ENCODE measurements around the gene NDC1. TPM values are rescaled to one million over a fixed set of nuclear protein-coding genes. Genes with fewer than 3 reads are reported as not detected.
"Not testable (repeated sequence)": the region's sequence is repeated elsewhere in the genome, so short reads cannot be mapped to it uniquely, and the experiment has no call there.

Gene NDC1
- total RNA-seq, 1 donor from 2014 or later, result 9.3 TPM

DNA sequence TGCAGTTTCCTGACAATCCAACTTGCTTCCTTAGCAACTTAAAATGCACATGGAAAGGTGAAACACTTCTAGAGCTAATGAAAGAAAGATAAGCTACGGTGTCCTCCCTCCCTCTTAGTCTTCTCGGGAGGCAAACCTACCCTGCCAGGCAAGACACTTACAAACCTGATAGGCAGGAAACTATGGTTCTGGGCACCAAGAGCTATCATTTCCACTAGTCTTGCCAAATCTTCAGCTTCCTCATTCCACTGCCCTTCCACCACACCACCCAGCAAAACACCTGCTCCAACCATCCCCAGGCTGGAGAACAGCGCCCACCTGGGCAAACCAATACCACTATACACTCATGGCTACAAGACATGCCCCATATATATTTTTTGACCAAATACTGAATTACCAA is 15.2 kb downstream of the NDC1 start:
- no peak overlapping the region for H3K4me3 ChIP-seq
- H3K9me3 ChIP-seq, result no peaks in the 10 kb centered on the region
- TF ChIP-seq, protein P1, sequence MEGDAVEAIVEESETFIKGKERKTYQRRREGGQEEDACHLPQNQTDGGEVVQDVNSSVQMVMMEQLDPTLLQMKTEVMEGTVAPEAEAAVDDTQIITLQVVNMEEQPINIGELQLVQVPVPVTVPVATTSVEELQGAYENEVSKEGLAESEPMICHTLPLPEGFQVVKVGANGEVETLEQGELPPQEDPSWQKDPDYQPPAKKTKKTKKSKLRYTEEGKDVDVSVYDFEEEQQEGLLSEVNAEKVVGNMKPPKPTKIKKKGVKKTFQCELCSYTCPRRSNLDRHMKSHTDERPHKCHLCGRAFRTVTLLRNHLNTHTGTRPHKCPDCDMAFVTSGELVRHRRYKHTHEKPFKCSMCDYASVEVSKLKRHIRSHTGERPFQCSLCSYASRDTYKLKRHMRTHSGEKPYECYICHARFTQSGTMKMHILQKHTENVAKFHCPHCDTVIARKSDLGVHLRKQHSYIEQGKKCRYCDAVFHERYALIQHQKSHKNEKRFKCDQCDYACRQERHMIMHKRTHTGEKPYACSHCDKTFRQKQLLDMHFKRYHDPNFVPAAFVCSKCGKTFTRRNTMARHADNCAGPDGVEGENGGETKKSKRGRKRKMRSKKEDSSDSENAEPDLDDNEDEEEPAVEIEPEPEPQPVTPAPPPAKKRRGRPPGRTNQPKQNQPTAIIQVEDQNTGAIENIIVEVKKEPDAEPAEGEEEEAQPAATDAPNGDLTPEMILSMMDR (IDR thresholded peaks at IDR 0.05), result no peak
- H3K36me3 ChIP-seq, result peaks cover 18 to 41% of the 10 kb centered on the region in 2 donors
- no peaks in the 10 kb centered on the region for H3K27me3 ChIP-seq
- H3K4me1 ChIP-seq, result no peaks in the 10 kb centered on the region
- DNase-seq (ENCODE audit: low spot score in 2 of 2), result no peak
- intact Hi-C loops (cut with DNase I), result no loop called here
- H3K27ac ChIP-seq, result no peak overlapping the region

DNA sequence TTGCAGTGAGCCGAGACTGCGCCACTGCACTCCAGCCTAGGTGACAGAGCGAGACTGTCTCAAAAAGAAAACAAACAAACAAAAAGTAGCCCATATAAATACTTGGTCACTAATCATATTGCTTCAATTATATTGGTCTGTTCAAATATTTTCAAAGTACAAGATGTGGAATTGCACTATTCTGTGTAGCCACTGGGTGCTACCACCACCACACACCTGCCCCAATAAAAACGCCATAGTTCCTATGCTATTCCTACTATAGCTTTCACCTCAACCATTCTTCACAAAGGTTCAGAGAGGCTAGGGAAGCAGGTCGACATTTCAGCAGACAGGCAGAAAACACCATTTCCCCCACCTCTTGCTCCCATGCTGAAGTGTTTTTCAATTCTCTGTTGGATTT is 16.7 kb downstream of the NDC1 start:
- H3K4me3 ChIP-seq, result no peak overlapping the region
- no peak for DNase-seq (ENCODE audit: low spot score in 2 of 2)
- TF ChIP-seq, protein P1 (IDR thresholded peaks at IDR 0.05), result no peak
- intact Hi-C loops (cut with DNase I), result no loop called here
- H3K36me3 ChIP-seq, result peaks cover 28 to 41% of the 10 kb centered on the region in 2 donors
- no peak overlapping the region for H3K27ac ChIP-seq
- H3K4me1 ChIP-seq, result no peaks in the 10 kb centered on the region
- H3K9me3 ChIP-seq, result no peaks in the 10 kb centered on the region
- H3K27me3 ChIP-seq, result no peaks in the 10 kb centered on the region

DNA sequence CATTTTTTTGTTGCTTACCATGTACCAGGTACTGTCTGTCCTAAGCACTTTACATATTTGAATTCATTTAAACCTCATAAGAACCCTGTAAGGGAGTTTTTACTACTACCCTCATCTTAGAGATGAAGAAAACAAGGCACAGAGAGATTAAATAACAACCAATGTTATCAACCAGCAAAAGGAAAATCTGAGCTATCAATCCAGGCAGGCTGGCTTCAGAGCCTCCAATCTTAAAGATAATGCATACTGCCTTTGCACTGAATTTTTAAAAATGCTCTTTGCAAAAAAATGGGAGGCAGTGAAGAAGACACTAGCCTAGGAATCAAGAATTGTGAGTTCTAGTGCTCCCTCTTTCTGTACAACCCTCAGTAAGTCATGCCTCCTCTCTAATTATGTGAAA is 18.7 kb downstream of the NDC1 start:
- peaks cover 17 to 25% of the 10 kb centered on the region in 2 donors for H3K36me3 ChIP-seq
- no peaks in the 10 kb centered on the region for H3K27me3 ChIP-seq
- no peak for DNase-seq (ENCODE audit: low spot score in 2 of 2)
- H3K9me3 ChIP-seq, result no peaks in the 10 kb centered on the region
- TF ChIP-seq, protein P1 (IDR thresholded peaks at IDR 0.05), result no peak
- no peak overlapping the region for H3K4me3 ChIP-seq
- no peaks in the 10 kb centered on the region for H3K4me1 ChIP-seq
- intact Hi-C loops (cut with DNase I), result no loop called here
- H3K27ac ChIP-seq, result no peak overlapping the region

DNA sequence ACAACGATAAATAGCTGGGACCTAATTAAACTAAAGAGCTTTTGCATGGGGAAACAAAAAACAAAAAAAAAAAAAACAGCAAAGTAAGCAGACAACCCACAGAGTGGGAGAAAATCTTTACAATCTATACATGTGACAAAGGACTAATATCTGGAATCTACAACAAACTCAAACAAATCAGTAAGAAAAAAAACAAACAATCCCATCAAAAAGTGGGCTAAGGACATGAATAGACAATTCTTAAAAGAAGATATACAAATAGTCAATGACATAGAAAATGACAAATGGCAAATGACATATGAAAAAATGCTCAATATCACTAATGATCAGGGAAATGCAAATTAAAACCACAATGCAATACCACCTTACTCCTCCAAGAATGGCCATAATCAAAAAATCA is 21.5 kb downstream of the NDC1 start:
- H3K27ac ChIP-seq; H3K27me3 ChIP-seq; H3K4me1 ChIP-seq; H3K4me3 ChIP-seq; DNase-seq (ENCODE audit: low spot score in 2 of 2); H3K9me3 ChIP-seq; intact Hi-C loops (cut with DNase I): not testable (repeated sequence)
- H3K36me3 ChIP-seq, result peaks cover 11 to 18% of the 10 kb centered on the region in 2 donors

DNA sequence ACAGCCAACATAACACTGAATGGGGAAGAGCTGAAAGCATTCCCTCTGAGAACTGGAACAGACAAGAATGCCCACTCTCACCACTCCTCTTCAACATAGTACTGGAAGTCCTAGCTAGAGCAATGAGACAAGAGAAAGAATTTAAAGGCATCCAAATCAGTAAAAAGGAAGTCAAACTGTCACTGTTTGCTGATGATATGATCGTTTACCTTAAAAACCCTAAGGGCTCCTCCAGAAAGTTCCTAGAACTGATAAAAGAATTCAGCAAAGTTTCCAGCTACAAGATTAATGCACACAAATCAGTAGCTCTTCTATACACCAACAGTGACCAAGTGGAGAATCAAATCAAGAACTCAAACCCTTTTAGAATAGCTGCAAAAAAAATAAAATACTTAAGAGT is 22.6 kb downstream of the NDC1 start:
- peaks cover 11 to 20% of the 10 kb centered on the region in 2 donors for H3K36me3 ChIP-seq
- H3K9me3 ChIP-seq; H3K27me3 ChIP-seq; intact Hi-C loops (cut with DNase I); H3K4me3 ChIP-seq; H3K4me1 ChIP-seq; DNase-seq (ENCODE audit: low spot score in 2 of 2); H3K27ac ChIP-seq: not testable (repeated sequence)

DNA sequence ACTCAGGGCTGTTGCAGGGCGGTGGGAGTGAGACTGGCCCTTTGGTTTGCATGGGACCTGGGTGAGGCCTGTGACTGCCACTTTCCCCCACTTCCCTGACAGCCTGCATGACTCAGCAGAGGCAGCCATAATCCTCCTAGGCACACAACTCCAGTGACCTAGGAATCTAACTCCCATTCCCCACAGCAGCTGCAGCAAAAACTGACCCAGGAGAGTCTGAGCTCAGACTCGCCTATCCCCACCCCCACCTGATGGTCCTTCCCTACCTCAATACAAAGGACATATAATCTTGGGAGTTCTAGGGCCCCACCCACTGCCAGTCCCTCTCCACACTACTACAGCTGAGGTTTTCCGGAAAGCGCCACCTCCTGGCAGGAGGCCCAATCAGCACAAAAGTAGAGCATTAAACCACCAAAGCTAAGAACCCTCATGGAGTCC is 26.7 kb downstream of the NDC1 start:
- DNase-seq (ENCODE audit: low spot score in 2 of 2), result no peak
- no peaks in the 10 kb centered on the region for H3K4me1 ChIP-seq
- H3K27ac ChIP-seq, result no peak overlapping the region
- H3K9me3 ChIP-seq, result no peaks in the 10 kb centered on the region
- H3K4me3 ChIP-seq, result no peak overlapping the region
- H3K27me3 ChIP-seq, result no peaks in the 10 kb centered on the region
- TF ChIP-seq, protein P1 (IDR thresholded peaks at IDR 0.05), result no peak
- H3K36me3 ChIP-seq, result peaks cover 2 to 12% of the 10 kb centered on the region in 2 donors
- intact Hi-C loops (cut with DNase I), result no loop called here

DNA sequence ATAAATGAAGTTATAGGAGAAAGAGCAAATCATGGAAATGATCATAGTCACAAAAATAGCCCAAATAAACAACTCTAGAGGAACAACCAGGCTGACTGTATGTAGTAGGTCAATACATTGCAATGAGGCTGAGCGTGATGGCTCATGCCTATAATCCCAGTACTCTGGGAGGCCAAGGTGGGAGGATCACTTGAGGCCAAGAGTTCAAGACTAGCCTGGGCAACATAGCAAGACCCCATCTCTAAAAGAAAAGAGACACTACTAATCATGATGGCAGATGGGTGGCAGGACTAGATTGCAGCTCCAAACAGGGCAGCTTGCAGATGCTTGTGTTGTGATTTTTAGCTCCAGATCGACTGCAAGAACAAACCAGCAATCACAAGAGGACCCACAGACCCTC is 27.6 kb downstream of the NDC1 start:
- H3K36me3 ChIP-seq, result peaks cover 2 to 18% of the 10 kb centered on the region in 2 donors
- H3K9me3 ChIP-seq, result no peaks in the 10 kb centered on the region
- no peak overlapping the region for H3K27ac ChIP-seq
- no peaks in the 10 kb centered on the region for H3K27me3 ChIP-seq
- TF ChIP-seq, protein P1 (IDR thresholded peaks at IDR 0.05), result no peak
- no peak for DNase-seq (ENCODE audit: low spot score in 2 of 2)
- no peak overlapping the region for H3K4me3 ChIP-seq
- H3K4me1 ChIP-seq, result no peaks in the 10 kb centered on the region
- intact Hi-C loops (cut with DNase I), result no loop called here

All from ascending aorta (tissue), 2 donors.